K562 (cell line): ENCODE results near the gene MTMR6. TPM values are rescaled to one million over a fixed set of nuclear protein-coding genes. Genes with fewer than 3 reads are reported as not detected.

ENCODE experiments used
- ARID1B ChIP-seq: fragments of 450-650 bp; IDR thresholded peaks from 2 replicates; pipeline ENCODE4 v1.6.1; 2016; ENCODE audit warnings: antibody characterized with exemption, mild to moderate bottlenecking, inconsistent platforms
- BHLHE40 ChIP-seq: IDR thresholded peaks from 2 replicates; pipeline ENCODE4 v1.6.1; 2011; ENCODE audit warnings: low read length, improper control_type of control experiment
- CHAMP1 ChIP-seq: fragments of 450-650 bp; IDR thresholded peaks from 2 replicates; pipeline ENCODE4 v1.6.1; 2016; ENCODE audit warnings: mild to moderate bottlenecking
- CREB1 ChIP-seq, 2 experiments: sonication (generic) in 1 of 2; formaldehyde crosslinking in 1 of 2; IDR thresholded peaks; 2 replicates each; pipeline versions ENCODE4 v1.6.1 to v1.8.0; 2012 to 2022; ENCODE audit warnings: inconsistent platforms in 1 of 2, mild to moderate bottlenecking in 1 of 2, missing genetic modification reagents in 1 of 2, moderate library complexity in 1 of 2
- CREM ChIP-seq: IDR thresholded peaks from 2 replicates; pipeline ENCODE4 v1.6.1; 2014; ENCODE audit warnings: antibody characterized with exemption, low read depth
- CTCFL ChIP-seq: IDR thresholded peaks from 2 replicates; pipeline ENCODE4 v1.6.1; 2011; ENCODE audit warnings: borderline replicate concordance, low read depth, mild to moderate bottlenecking, moderate library complexity, low read length; ENCODE audit not compliant: insufficient read depth, poor library complexity, severe bottlenecking
- GABPB2 ChIP-seq: fragments of 250-450 bp; sonication (Bioruptor Pico); conservative IDR thresholded peaks from 2 replicates; pipeline ENCODE4 v1.5.1; 2021; ENCODE audit warnings: mild to moderate bottlenecking
- HMGN3 ChIP-seq: IDR thresholded peaks from 2 replicates; pipeline ENCODE4 v1.6.1; 2011; ENCODE audit warnings: borderline replicate concordance, low read depth, mild to moderate bottlenecking, mixed read lengths, low read length; ENCODE audit not compliant: insufficient read length; ENCODE audit errors: extremely low read depth
- KDM5B ChIP-seq: fragments of 200-600 bp; sonication (generic); IDR thresholded peaks from 2 replicates; pipeline ENCODE4 v1.6.1; 2012; ENCODE audit warnings: low read depth, mild to moderate bottlenecking, moderate library complexity, low read length, control low read depth, inconsistent platforms; ENCODE audit not compliant: insufficient replicate concordance
- L3MBTL2 ChIP-seq: fragments of 450-650 bp; IDR thresholded peaks from 2 replicates; pipeline ENCODE4 v1.6.1; 2016; ENCODE audit warnings: mild to moderate bottlenecking, moderate library complexity
- MTA3 ChIP-seq: fragments of 450-650 bp; formaldehyde crosslinking; IDR thresholded peaks from 2 replicates; pipeline ENCODE4 v1.6.1; 2017; ENCODE audit warnings: mild to moderate bottlenecking, borderline replicate concordance
- PTBP1 ChIP-seq: fragments of 200-400 bp; formaldehyde crosslinking; IDR thresholded peaks from 2 replicates; pipeline ENCODE4 v1.6.1; 2017; ENCODE audit warnings: low read depth, low read length
- RB1 ChIP-seq: fragments of 450-650 bp; IDR thresholded peaks from 2 replicates; pipeline ENCODE4 v1.6.1; 2017; ENCODE audit warnings: low read depth, mild to moderate bottlenecking
- RFX5 ChIP-seq: IDR thresholded peaks from 2 replicates; pipeline ENCODE4 v1.6.1; 2011; ENCODE audit warnings: low read depth, mild to moderate bottlenecking, improper control_type of control experiment, low read length
- TAF9B ChIP-seq: fragments of 450-650 bp; IDR thresholded peaks from 2 replicates; pipeline ENCODE4 v1.6.1; 2018; ENCODE audit warnings: mild to moderate bottlenecking; ENCODE audit not compliant: partially characterized antibody
- XRCC5 ChIP-seq: fragments of 200-400 bp; formaldehyde crosslinking; IDR thresholded peaks from 2 replicates; pipeline ENCODE4 v1.6.1; 2017; ENCODE audit warnings: low read depth, mild to moderate bottlenecking, low read length
- ZBTB5 ChIP-seq: fragments of 450-650 bp; IDR thresholded peaks from 2 replicates; pipeline ENCODE4 v1.6.1; 2017; ENCODE audit warnings: antibody characterized with exemption
- ZNF232 ChIP-seq: sonication (generic); formaldehyde crosslinking; IDR thresholded peaks from 2 replicates; pipeline ENCODE4 v1.8.0; 2022; ENCODE audit warnings: mild to moderate bottlenecking, missing genetic modification reagents
- ZNF239 ChIP-seq: fragments of 250-450 bp; sonication (Bioruptor Pico); IDR thresholded peaks from 2 replicates; pipeline ENCODE4 v1.4.0; 2020; ENCODE audit warnings: mild to moderate bottlenecking
- ZNF282 ChIP-seq: sonication (generic); formaldehyde crosslinking; IDR thresholded peaks from 2 replicates; pipeline ENCODE4 v1.8.1; 2023; ENCODE audit warnings: missing genetic modification reagents
- ZNF780A ChIP-seq: fragments of 250-450 bp; sonication (Bioruptor Pico); IDR thresholded peaks from 2 replicates; pipeline ENCODE4 v1.5.0; 2021; ENCODE audit warnings: mild to moderate bottlenecking
- polyA plus RNA-seq, 8 experiments: library from polyadenylated mRNA; depleted of rRNA in 4 of 8; stranded (reverse) in 5 of 8; unstranded in 3 of 8; fragments of >200 nt; fragmentation: Nextera tagmentation in 2 of 8; fragmentation: Illumina TruSeq in 1 of 8; extraction: Ambion mirVana in 2 of 8; extraction: Trizol in 1 of 8; gene quantifications; 2 replicates each; pipeline versions ENCODE4 v1.2.1 to v1.2.3, GENCODE V29; 2011 to 2014; ENCODE audit warnings: inconsistent platforms in 1 of 8, missing spikeins in 1 of 8
- total RNA-seq, 7 experiments: library from RNA; depleted of rRNA in 6 of 7; stranded (reverse); fragments of >200 nt in 6 of 7; fragmentation: Illumina TruSeq in 2 of 7; extraction: Trizol in 2 of 7; gene quantifications; 2 replicates each; pipeline versions ENCODE4 v1.2.1 to v1.2.3, GENCODE V29; 2011 to 2021; ENCODE audit warnings: low replicate concordance in 1 of 7

The MTMR6 gene
- total and polyA plus RNA-seq, 9 of the 15 experiments (the other 6 are each of a cell fraction or from before 2014, with no cell fraction given), result 3.9 to 10.8 (median 7.7) TPM

GRCh38 chr13:25286969-25287961 is at the start of gene MTMR6 (continued):
- TF ChIP-seq RFX5 (no peak), GABPB2 (CRISPR knock-in tag) (no peak), CREB1 (IDR thresholded peaks at IDR 0.05) (no peak), CREB1 (CRISPR knock-in tag; IDR thresholded peaks at IDR 0.05) (peak; percentile 60; the same call in 1 of the 2 replicates), ZBTB5 (no peak), XRCC5 (peak; percentile 81; the same call in 1 of the 2 replicates), MTA3 (peak; percentile 49; the same call in 1 of the 2 replicates), CHAMP1 (peak; percentile 56; the same call in 1 of the 2 replicates), RB1 (peak; percentile 83), PTBP1 (no peak), ZNF232 (CRISPR knock-in tag) (0 out of 2 replicates have a peak, but pooled peaks have one; percentile 41), CREM (peak; percentile 50), CTCFL (peak; percentile 81), BHLHE40 (peak; percentile 56), ARID1B (0 out of 2 replicates have a peak, but pooled peaks have one; percentile 20), ZNF282 (CRISPR knock-in tag) (no peak), ZNF239 (CRISPR knock-in tag) (no peak), TAF9B (peak; percentile 44), L3MBTL2 (peak; percentile 40; the same call in 1 of the 2 replicates), KDM5B (peak; percentile 50), HMGN3 (peak; percentile 43), ZNF780A (no peak)
